A549 (cell line): Measurements from ENCODE around the gene TBC1D14.

Experiments used
- CHD2 ChIP-seq: fragments of 150-350 bp; IDR thresholded peaks from 2 replicates; pipeline ENCODE4 v1.6.1; 2014; ENCODE audit warnings: low read length; ENCODE audit not compliant: partially characterized antibody
- EP300 ChIP-seq, 2 experiments: fragments of >200 bp; sonication (Bioruptor Twin); formaldehyde crosslinking; IDR thresholded peaks; 2 replicates in 1 of 2; 3 replicates in 1 of 2; pipeline ENCODE4 v1.6.1; 2016 to 2017
- KDM1A ChIP-seq: fragments of 200-600 bp; sonication (generic); IDR thresholded peaks from 2 replicates; pipeline ENCODE4 v1.6.1; 2016; ENCODE audit warnings: low read depth, mild to moderate bottlenecking
- TF ChIP-seq, protein P1 (sequence below): fragments of >200 bp; sonication (Bioruptor Twin); formaldehyde crosslinking; IDR thresholded peaks from 3 replicates; pipeline ENCODE4 v1.5.1; 2016

GRCh38 chr4:7068883-7069282 lies 159.3 kb downstream of the TBC1D14 start:
- TF ChIP-seq KDM1A (no peak), CHD2 (no peak), EP300 (IDR thresholded peaks at IDR 0.05) (no peak)
- TF ChIP-seq, protein P1, sequence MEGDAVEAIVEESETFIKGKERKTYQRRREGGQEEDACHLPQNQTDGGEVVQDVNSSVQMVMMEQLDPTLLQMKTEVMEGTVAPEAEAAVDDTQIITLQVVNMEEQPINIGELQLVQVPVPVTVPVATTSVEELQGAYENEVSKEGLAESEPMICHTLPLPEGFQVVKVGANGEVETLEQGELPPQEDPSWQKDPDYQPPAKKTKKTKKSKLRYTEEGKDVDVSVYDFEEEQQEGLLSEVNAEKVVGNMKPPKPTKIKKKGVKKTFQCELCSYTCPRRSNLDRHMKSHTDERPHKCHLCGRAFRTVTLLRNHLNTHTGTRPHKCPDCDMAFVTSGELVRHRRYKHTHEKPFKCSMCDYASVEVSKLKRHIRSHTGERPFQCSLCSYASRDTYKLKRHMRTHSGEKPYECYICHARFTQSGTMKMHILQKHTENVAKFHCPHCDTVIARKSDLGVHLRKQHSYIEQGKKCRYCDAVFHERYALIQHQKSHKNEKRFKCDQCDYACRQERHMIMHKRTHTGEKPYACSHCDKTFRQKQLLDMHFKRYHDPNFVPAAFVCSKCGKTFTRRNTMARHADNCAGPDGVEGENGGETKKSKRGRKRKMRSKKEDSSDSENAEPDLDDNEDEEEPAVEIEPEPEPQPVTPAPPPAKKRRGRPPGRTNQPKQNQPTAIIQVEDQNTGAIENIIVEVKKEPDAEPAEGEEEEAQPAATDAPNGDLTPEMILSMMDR, result no peak
